GM18868 (cell line): ENCODE measurements around the gene ANKRD31.
"Not testable (repeated sequence)": the region's sequence is repeated elsewhere in the genome, so short reads cannot be mapped to it uniquely, and the experiment has no call there.

ENCODE experiments used
- ATAC-seq: cut with Tn5 transposase; IDR thresholded peaks from one replicate; pipeline ENCODE4 v1.9.1; 2021; ENCODE audit warnings: mild to moderate bottlenecking, moderate library complexity; ENCODE audit not compliant: unreplicated experiment

ANKRD31 gene

GRCh38 chr5:75225506-75225905, 11.2 kb downstream of the ANKRD31 start:
- ATAC-seq = no peak

DNA sequence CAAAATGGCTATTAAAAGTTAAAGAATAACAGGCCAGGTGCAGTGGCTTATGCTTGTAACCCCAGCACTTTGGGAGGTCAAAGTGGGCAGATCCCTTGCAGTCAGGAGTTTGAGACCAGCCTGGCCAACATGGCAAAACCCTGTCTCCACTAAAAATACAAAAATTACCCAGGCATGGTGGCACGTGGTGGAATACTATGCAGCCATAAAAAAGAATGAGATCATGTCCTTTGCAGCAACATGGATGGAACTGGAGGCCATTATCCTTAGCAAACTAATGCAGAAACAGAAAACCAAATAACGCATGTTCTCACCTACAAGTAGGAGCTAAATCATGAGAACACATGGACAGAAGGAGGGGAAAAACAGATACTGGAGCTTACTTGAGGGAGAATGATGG, 15.9 kb downstream of the ANKRD31 start:
- not testable (repeated sequence) for ATAC-seq

GRCh38 chr5:75214928-75215327, 21.8 kb downstream of the ANKRD31 start:
- ATAC-seq = no peak

DNA sequence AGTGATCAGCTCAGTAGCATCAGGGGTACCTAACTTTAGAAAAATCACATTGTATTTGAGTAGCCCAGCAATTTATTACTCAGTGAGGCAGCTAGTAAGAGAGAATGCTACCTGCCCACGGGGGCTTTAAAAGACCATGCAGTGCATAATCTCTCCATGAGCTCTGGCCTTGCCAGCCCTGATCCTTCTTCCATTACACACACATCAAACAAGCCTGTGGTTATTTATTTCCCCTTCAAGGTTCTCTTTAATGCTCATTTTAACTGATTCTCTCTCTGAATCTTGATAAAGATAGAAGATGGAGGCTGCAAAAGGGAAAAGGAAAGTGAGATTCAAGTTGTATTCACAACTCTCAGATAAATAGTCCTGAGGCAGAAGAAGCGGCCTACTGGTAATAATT, 22.3 kb downstream of the ANKRD31 start:
- no peak for ATAC-seq

GRCh38 chr5:75203604-75204003, 33.1 kb downstream of the ANKRD31 start:
- no peak for ATAC-seq

GRCh38 chr5:75202935-75203334, 33.7 kb downstream of the ANKRD31 start:
- no peak for ATAC-seq

DNA sequence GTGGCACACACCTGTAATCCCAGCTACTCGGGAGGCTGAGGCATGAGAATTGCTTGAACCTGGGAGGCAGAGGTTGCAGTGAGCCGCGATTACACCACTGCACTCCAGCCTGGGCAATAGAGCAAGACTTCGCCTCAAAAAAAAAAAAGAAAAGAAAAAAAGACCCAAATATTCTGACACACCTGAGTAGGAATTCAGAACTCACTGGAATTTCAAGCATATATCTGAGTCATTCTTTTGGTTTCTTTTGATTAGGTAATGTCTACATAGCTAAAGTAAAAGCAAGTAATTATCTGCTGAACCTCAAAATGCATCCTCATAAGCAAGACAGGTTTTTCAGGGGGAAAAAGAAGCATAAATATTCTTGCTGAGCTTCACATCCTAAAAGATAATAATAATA, 35.9 kb downstream of the ANKRD31 start:
- no peak for ATAC-seq

GRCh38 chr5:75199946-75200345, 36.7 kb downstream of the ANKRD31 start:
- ATAC-seq = no peak

GRCh38 chr5:75199071-75199470, 37.6 kb downstream of the ANKRD31 start:
- ATAC-seq = no peak

DNA sequence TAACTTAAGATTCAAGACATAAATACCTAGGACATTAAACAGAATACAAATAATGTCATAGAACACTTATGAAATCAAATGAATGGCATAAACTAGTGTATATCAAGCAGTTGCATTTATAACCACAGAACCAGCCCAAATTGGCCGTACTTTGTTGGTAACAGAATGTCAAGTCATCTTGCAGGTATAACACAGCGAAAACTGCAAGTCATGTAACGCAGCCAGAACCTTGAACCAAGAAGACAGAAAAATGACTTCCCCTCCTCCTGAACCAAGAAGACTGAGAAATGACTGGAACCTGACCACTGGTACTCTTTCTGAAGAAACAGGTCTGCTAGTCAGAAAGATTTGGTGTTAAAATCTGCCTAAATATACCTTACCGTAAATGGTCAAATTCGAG, 38.9 kb downstream of the ANKRD31 start:
- ATAC-seq = no peak

DNA sequence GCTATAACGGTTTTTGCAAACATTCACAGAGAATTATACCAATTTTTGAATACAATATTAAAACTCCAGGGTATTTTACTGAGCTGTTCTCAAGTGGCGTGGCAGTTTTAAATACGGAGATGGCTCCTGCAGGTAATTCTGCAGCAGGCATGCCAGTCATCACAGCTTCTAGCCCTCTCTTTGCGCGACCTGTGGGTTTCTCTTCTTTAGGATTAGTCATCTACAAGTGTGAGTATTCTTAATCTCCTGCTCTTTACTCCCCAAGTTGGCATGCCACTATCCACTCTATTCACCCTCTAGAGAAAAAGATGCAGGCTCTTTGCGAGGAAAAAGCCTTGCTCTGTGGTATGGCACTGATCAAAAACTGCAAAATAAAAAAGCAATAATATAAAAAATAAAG, 43.9 kb downstream of the ANKRD31 start:
- no peak for ATAC-seq

GRCh38 chr5:75192264-75192663, 44.4 kb downstream of the ANKRD31 start:
- no peak for ATAC-seq

- no peak for ATAC-seq
These were observed 46.5 kb downstream of the ANKRD31 start for GRCh38 chr5:75190227-75190626.

- no peak for ATAC-seq
These were observed 47.3 kb downstream of the ANKRD31 start for GRCh38 chr5:75189353-75189752.

DNA sequence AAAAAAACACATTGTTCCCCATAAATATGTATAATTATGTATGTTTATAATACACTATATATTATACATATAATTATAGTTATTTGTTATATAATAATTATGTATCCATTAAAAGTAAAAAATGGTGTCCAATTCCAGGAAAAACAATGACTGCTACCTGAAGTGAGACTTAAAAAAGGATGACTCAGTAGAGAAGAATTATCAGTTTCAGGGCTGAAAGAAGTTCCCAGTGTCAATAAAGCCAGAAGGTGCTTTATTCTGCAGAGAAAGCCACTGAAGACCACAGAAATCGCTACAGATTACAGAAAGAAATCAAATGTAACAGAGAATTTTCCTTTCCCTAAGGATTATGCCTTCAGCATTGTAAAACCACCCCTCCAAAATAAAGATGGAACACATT, 50.9 kb downstream of the ANKRD31 start:
- no peak for ATAC-seq

GRCh38 chr5:75176009-75176408, 60.7 kb downstream of the ANKRD31 start:
- not testable (repeated sequence) for ATAC-seq

DNA sequence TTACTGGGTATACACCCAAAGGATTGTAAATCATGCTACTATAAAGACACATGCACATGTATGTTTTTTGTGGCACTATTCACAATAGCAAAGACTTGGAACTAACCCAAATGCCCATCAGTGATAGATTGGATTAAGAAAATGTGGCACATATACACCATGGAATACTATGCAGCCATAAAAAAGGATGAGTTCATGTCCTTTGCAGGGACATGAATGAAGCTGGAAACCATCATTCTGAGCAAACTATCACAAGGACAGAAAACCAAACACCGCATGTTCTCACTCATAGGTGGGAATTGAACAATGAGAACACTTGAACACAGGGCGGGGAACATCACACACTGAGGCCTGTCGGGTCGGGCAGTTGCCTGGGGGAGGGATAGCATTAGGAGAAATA, 61.8 kb downstream of the ANKRD31 start:
- not testable (repeated sequence) for ATAC-seq

- no peak for ATAC-seq
These were observed 67.2 kb downstream of the ANKRD31 start for GRCh38 chr5:75169516-75169915.

- no peak for ATAC-seq
These were observed 68.5 kb downstream of the ANKRD31 start for GRCh38 chr5:75168026-75168735.

DNA sequence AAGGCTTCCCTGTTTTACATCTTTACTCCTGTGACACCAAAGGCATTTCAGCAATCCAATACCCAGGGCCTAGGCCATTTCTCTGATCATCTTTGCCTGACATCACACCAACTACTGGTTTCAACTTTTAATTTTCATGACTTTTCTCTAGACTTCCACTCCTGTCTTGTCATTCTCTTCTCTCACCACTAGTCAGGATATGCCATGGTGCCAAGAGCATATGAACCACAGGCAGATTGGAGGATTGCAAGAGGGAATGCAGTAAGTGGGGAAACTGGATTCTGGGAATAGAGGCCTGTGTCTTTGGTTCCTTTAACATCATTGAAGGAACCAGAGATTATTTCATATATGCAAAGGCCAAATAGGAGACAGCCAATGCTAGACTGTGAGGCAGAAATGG, 69.3 kb downstream of the ANKRD31 start:
- ATAC-seq = no peak

DNA sequence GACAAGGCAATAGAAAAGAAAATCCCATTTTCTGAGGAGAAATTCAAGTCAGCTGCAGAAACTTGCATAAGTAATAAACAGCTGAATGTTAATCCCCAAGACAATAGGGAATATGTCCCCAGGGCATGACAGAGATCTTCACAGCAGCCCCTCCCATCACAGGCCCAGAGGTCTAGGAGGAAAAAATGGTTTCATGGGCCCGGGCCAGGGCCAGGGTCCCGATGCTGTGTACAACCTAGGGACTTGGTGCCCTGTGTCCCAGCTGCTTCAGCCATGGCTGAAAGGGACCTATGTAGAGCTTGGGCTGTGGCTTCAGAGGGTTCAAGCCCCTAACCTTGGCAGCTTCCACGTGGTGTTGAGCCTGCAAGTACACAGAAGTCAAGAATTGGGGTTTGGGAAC, 75.2 kb downstream of the ANKRD31 start:
- ATAC-seq = not testable (repeated sequence)

GRCh38 chr5:75156585-75156984, 80.1 kb downstream of the ANKRD31 start:
- no peak for ATAC-seq

GRCh38 chr5:75152860-75153259, 83.8 kb downstream of the ANKRD31 start:
- no peak for ATAC-seq
